SK-N-MC (cell line): Measurements from ENCODE around the gene AGPAT2.

Experiments used
- EZH2 ChIP-seq: fragments of 200-600 bp; sonication (generic); IDR thresholded peaks from one replicate; pipeline ENCODE4 v1.6.1; 2017; ENCODE audit warnings: antibody characterized with exemption
- FOXP2 ChIP-seq: optimal IDR thresholded peaks from 2 replicates; pipeline ENCODE3; 2011; ENCODE audit warnings: mild to moderate bottlenecking, moderate library complexity; ENCODE audit not compliant: insufficient read depth; ENCODE audit errors: extremely low read length, control extremely low read depth
- POLR2AphosphoS5 ChIP-seq: IDR thresholded peaks from 2 replicates; pipeline ENCODE4 v1.6.1; 2012; ENCODE audit warnings: mild to moderate bottlenecking, low read depth, low read length, borderline replicate concordance

GRCh38 chr9:136668983-136669790, 18.1 kb downstream of the AGPAT2 start:
- TF ChIP-seq EZH2 (no peak), POLR2AphosphoS5 (no peak), FOXP2 (no peak)
